Measurements from ENCODE around the gene CBX5.

Gene CBX5

DNA sequence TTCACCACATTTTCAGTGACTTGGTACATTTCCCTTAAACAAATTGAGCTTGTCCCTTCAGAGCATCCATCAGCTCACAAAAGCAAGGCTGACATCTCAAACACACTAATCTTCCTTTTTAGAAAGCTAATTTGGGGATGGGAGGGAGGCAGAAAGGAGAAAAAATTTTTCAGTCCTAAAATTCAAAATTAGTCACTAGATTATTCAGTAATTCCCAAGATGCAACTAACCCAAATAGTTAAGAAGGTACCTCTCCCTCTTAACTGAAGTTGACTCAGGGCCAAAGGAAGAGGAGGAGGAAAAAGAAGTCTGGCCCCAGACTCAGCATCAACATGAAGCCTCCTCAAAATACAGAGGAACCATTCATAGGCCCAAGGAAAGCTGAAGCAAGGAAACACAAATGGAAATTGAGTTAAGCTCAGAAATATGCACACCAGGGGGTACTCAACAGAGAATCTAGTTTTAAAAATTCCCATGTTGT lies 21.7 kb downstream of the CBX5 start:
- TF ChIP-seq TAF1 (IDR thresholded peaks at IDR 0.05; ENCODE audit: borderline replicate concordance, insufficient read depth, low read length) (no peak), FOXP2 (optimal IDR thresholded peaks at IDR 0.05; ENCODE audit: borderline replicate concordance, extremely low read depth, extremely low read length, insufficient read depth) (no peak), SIN3A (IDR thresholded peaks at IDR 0.05; ENCODE audit: borderline replicate concordance, insufficient read depth, low read length) (no peak), POLR2AphosphoS5 (IDR thresholded peaks at IDR 0.05; ENCODE audit: low read depth, low read length) (no peak)
- TF ChIP-seq, protein P1, sequence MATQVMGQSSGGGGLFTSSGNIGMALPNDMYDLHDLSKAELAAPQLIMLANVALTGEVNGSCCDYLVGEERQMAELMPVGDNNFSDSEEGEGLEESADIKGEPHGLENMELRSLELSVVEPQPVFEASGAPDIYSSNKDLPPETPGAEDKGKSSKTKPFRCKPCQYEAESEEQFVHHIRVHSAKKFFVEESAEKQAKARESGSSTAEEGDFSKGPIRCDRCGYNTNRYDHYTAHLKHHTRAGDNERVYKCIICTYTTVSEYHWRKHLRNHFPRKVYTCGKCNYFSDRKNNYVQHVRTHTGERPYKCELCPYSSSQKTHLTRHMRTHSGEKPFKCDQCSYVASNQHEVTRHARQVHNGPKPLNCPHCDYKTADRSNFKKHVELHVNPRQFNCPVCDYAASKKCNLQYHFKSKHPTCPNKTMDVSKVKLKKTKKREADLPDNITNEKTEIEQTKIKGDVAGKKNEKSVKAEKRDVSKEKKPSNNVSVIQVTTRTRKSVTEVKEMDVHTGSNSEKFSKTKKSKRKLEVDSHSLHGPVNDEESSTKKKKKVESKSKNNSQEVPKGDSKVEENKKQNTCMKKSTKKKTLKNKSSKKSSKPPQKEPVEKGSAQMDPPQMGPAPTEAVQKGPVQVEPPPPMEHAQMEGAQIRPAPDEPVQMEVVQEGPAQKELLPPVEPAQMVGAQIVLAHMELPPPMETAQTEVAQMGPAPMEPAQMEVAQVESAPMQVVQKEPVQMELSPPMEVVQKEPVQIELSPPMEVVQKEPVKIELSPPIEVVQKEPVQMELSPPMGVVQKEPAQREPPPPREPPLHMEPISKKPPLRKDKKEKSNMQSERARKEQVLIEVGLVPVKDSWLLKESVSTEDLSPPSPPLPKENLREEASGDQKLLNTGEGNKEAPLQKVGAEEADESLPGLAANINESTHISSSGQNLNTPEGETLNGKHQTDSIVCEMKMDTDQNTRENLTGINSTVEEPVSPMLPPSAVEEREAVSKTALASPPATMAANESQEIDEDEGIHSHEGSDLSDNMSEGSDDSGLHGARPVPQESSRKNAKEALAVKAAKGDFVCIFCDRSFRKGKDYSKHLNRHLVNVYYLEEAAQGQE (IDR thresholded peaks at IDR 0.05; ENCODE audit: insufficient read depth in 1 of 2, low read depth in 2 of 2, low read length in 2 of 2), result no peak

DNA sequence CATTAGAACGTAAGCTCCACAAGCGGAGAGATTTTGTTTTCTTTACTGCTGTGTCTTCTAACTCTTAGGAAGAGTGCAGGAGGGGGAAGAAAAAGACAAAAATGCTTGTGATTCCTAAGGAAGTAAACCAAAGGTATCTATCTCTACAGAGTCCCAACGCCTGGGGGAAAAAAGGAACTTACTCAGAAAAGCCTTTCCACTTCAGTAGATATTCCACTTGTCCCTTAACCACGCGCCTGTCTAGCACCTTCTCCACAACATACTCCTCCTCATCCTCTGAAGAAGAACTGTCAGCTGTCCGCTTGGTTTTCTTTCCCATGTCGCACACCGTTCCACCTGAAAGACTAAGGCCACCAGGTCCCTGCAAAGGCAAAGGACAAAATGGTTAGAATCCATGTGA lies 22.6 kb downstream of the CBX5 start:
- TF ChIP-seq FOXP2 (optimal IDR thresholded peaks at IDR 0.05; ENCODE audit: borderline replicate concordance, extremely low read depth, extremely low read length, insufficient read depth) (no peak), POLR2AphosphoS5 (IDR thresholded peaks at IDR 0.05; ENCODE audit: low read depth, low read length) (no peak), TAF1 (IDR thresholded peaks at IDR 0.05; ENCODE audit: borderline replicate concordance, insufficient read depth, low read length) (no peak), SIN3A (IDR thresholded peaks at IDR 0.05; ENCODE audit: borderline replicate concordance, insufficient read depth, low read length) (no peak)
- TF ChIP-seq, protein P1 (IDR thresholded peaks at IDR 0.05; ENCODE audit: insufficient read depth in 1 of 2, low read depth in 2 of 2, low read length in 2 of 2), result no peak

DNA sequence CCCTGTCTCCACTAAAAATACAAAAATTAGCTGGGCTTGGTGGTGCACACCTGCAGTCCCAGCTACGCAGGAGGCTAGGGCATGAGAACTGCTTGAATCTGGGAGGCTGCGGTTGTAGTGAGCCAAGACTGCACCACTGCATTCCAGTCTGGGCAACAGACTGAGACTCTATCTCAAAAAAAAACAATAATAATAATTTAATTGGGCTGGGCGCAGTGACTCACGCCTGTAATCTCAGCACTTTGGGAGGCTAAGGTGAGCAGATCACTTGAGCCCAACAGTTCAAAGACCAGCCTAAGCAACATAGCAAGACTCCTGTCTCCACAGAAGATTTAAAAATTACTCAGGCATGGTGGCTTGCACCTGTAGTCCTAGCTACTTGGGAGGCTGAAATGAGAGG lies 26.7 kb downstream of the CBX5 start:
- TF ChIP-seq FOXP2 (optimal IDR thresholded peaks at IDR 0.05; ENCODE audit: borderline replicate concordance, extremely low read depth, extremely low read length, insufficient read depth), result no peak

DNA sequence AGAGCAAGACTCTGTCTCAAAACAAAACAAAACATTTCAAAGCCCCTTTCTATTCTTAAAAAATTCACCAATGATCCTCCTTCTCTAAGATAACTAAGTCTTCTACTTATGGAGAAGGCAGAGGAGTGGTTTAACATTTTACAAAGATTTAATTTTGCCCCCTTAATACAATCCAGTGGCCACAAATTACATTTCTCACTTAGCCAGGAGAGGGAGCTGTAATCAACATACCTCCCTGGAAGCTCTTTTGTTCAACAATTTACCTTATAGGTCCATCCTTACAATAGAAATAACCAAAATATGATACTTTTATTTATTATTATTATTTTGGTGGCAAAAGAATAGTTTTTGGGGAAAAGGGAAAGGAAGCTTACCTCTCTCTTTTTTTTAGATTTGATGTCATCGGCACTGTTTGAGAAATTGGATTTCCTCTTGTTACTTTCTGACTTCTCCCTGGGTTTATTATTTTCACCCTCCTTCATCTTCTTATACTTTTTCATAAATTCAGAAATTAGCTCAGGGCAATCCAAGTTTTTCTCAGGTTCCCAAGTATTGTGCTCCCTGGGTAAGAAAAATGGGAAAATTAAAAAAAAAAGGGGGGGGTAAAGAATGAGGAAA lies 28.1 kb downstream of the CBX5 start:
- TF ChIP-seq, protein P1 (IDR thresholded peaks at IDR 0.05; ENCODE audit: insufficient read depth in 1 of 2, low read depth in 2 of 2, low read length in 2 of 2), result no peak
- TF ChIP-seq FOXP2 (optimal IDR thresholded peaks at IDR 0.05; ENCODE audit: borderline replicate concordance, extremely low read depth, extremely low read length, insufficient read depth), result no peak
- TF ChIP-seq POLR2AphosphoS5 (IDR thresholded peaks at IDR 0.05; ENCODE audit: low read depth, low read length), result no peak
- no peak for TF ChIP-seq TAF1 (IDR thresholded peaks at IDR 0.05; ENCODE audit: borderline replicate concordance, insufficient read depth, low read length)
- TF ChIP-seq SIN3A (IDR thresholded peaks at IDR 0.05; ENCODE audit: borderline replicate concordance, insufficient read depth, low read length), result no peak

DNA sequence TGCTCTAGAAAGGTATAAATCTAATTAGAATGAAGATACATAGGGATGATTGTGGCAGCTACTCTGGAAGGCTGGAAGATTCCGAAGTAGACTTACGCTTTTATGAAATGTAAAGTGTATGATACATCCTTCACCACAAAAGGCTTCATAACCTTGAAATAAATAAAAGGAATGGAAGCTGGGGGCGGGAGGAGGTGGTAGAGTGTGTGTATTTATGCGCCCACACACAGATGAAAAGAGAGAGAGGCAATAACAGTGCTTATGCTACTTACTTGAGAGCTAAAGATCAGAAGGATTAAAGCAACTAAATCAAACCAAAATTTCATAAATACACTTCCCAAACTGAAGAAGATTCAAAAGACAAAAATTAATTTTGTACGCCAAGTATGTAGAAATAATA lies 30.4 kb downstream of the CBX5 start:
- TF ChIP-seq SIN3A (IDR thresholded peaks at IDR 0.05; ENCODE audit: borderline replicate concordance, insufficient read depth, low read length) (no peak), FOXP2 (optimal IDR thresholded peaks at IDR 0.05; ENCODE audit: borderline replicate concordance, extremely low read depth, extremely low read length, insufficient read depth) (no peak), TAF1 (IDR thresholded peaks at IDR 0.05; ENCODE audit: borderline replicate concordance, insufficient read depth, low read length) (no peak), POLR2AphosphoS5 (IDR thresholded peaks at IDR 0.05; ENCODE audit: low read depth, low read length) (no peak)
- TF ChIP-seq, protein P1 (IDR thresholded peaks at IDR 0.05; ENCODE audit: insufficient read depth in 1 of 2, low read depth in 2 of 2, low read length in 2 of 2), result no peak
